Measurements from ENCODE around the gene CDH4.

DNA sequence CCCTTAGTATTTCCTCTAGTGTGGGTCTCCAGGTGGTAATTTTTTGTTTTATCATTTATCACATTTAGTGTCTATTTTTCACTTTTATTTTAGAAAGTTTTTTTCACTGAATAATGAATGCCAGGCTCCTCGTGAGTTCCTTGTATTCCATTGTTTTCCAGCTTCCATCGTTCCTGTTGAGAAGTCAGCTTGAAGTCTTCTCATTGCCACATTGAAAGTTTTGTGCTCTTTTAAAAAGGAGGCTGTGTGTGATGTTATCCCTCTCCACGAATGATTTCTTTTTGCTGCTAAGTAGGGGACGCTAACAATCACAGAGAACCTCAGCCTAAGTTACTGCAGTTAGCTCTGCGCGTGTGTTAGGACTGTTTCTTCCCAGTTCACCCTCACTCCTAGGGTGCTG is 619.1 kb downstream of the CDH4 start:
- TF ChIP-seq, protein P1, sequence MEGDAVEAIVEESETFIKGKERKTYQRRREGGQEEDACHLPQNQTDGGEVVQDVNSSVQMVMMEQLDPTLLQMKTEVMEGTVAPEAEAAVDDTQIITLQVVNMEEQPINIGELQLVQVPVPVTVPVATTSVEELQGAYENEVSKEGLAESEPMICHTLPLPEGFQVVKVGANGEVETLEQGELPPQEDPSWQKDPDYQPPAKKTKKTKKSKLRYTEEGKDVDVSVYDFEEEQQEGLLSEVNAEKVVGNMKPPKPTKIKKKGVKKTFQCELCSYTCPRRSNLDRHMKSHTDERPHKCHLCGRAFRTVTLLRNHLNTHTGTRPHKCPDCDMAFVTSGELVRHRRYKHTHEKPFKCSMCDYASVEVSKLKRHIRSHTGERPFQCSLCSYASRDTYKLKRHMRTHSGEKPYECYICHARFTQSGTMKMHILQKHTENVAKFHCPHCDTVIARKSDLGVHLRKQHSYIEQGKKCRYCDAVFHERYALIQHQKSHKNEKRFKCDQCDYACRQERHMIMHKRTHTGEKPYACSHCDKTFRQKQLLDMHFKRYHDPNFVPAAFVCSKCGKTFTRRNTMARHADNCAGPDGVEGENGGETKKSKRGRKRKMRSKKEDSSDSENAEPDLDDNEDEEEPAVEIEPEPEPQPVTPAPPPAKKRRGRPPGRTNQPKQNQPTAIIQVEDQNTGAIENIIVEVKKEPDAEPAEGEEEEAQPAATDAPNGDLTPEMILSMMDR (IDR thresholded peaks at IDR 0.05): no peak
- TF ChIP-seq ZNF281 (CRISPR knock-in tag; IDR thresholded peaks at IDR 0.05) (no peak), PRDM15 (CRISPR knock-in tag; IDR thresholded peaks at IDR 0.05) (no peak), USF2 (CRISPR knock-in tag; IDR thresholded peaks at IDR 0.05) (no peak), FOXP1 (CRISPR knock-in tag; IDR thresholded peaks at IDR 0.05; ENCODE audit: borderline replicate concordance) (no peak), JUN (CRISPR knock-in tag; IDR thresholded peaks at IDR 0.05) (no peak), RELA (CRISPR knock-in tag; IDR thresholded peaks at IDR 0.05; ENCODE audit: borderline replicate concordance) (no peak), NR3C1 (CRISPR knock-in tag; conservative IDR thresholded peaks at IDR 0.05; ENCODE audit: low read depth) (no peak), AFF4 (CRISPR knock-in tag; IDR thresholded peaks at IDR 0.05; ENCODE audit: borderline replicate concordance) (no peak), ATF3 (CRISPR knock-in tag; conservative IDR thresholded peaks at IDR 0.05) (no peak), FOXP4 (CRISPR knock-in tag; IDR thresholded peaks at IDR 0.05) (no peak)
- TF ChIP-seq, protein P2, sequence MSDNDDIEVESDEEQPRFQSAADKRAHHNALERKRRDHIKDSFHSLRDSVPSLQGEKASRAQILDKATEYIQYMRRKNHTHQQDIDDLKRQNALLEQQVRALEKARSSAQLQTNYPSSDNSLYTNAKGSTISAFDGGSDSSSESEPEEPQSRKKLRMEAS (CRISPR knock-in tag; IDR thresholded peaks at IDR 0.05): no peak
